AG04450 (cell line): ENCODE measurements around the gene STAMBP. TPM values are rescaled to one million over a fixed set of nuclear protein-coding genes. Genes with fewer than 3 reads are reported as not detected.

ENCODE experiments used
- CTCF ChIA-PET: fragments of 300-600, 350-600 bp; formaldehyde crosslinking; extraction: SDS; loops from one replicate; lab custom pipeline; 2022; ENCODE audit warnings: antibody characterized with exemption, inconsistent platforms; lab: Charles Lee
- POLR2A ChIA-PET: fragments of 350-600 bp; formaldehyde crosslinking; extraction: SDS; loops from one replicate; lab custom pipeline; 2021; ENCODE audit warnings: antibody characterized with exemption, inconsistent platforms; lab: Yijun Ruan, JAX
- DNase-seq: peaks from one replicate; pipeline ENCODE4 v3.0.0-alpha.2; 2011; ENCODE audit warnings: low read depth, low spot score
- H3K27ac ChIP-seq: one replicate; pipeline ENCODE4 v1.5.1; 2012; ENCODE audit warnings: low read depth, low read length, control low read depth
- H3K27me3 ChIP-seq: one replicate; pipeline ENCODE4 v1.6.0; 2012; ENCODE audit warnings: low read length; ENCODE audit not compliant: control insufficient read depth, insufficient read depth
- H3K4me3 ChIP-seq: 2 replicates; pipeline ENCODE4 v1.5.1; 2011; ENCODE audit warnings: mild to moderate bottlenecking, low read depth, low read length, control low read depth
- H3K9me3 ChIP-seq: 2 replicates; pipeline ENCODE4 v1.5.1; 2012; ENCODE audit warnings: low read length; ENCODE audit not compliant: control insufficient read depth, insufficient read depth
- polyA plus RNA-seq: library from polyadenylated mRNA; depleted of rRNA; stranded (reverse); fragments of >200 nt; gene quantifications from 2 replicates; pipeline ENCODE4 v1.2.3, GENCODE V29; 2011
- TF ChIP-seq, protein P1 (sequence below): IDR thresholded peaks from 2 replicates; pipeline ENCODE4 v1.5.1; 2011; ENCODE audit warnings: low read depth, low read length, control low read depth, inconsistent platforms

Gene STAMBP
- polyA plus RNA-seq, 1 experiment = 54.5 TPM

GRCh38 chr2:73827018-73827417, 1.7 kb upstream of the STAMBP start:
- DNase-seq = no peak
- CTCF ChIA-PET = interaction anchor here (0.5 to 3.3 kb wide), 31 partner anchors 10 to 508 kb away, joined by 3 to 20 read pairs (median 4); partner anchors contain the start of genes BOLA3 and MOB1A
- Histone ChIP-seq H3K27me3 (no peaks in the 10 kb centered on the region), H3K9me3 (no peaks in the 10 kb centered on the region), H3K27ac (no peak overlapping the region), H3K4me3 (no peak overlapping the region)
- TF ChIP-seq, protein P1, sequence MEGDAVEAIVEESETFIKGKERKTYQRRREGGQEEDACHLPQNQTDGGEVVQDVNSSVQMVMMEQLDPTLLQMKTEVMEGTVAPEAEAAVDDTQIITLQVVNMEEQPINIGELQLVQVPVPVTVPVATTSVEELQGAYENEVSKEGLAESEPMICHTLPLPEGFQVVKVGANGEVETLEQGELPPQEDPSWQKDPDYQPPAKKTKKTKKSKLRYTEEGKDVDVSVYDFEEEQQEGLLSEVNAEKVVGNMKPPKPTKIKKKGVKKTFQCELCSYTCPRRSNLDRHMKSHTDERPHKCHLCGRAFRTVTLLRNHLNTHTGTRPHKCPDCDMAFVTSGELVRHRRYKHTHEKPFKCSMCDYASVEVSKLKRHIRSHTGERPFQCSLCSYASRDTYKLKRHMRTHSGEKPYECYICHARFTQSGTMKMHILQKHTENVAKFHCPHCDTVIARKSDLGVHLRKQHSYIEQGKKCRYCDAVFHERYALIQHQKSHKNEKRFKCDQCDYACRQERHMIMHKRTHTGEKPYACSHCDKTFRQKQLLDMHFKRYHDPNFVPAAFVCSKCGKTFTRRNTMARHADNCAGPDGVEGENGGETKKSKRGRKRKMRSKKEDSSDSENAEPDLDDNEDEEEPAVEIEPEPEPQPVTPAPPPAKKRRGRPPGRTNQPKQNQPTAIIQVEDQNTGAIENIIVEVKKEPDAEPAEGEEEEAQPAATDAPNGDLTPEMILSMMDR = peak; percentile 47
- POLR2A ChIA-PET = interaction anchor here (0.6 to 1.2 kb wide), 2 partner anchors 88 to 324 kb away, joined by 3 read pairs; no protein-coding TSS in a partner anchor

DNA sequence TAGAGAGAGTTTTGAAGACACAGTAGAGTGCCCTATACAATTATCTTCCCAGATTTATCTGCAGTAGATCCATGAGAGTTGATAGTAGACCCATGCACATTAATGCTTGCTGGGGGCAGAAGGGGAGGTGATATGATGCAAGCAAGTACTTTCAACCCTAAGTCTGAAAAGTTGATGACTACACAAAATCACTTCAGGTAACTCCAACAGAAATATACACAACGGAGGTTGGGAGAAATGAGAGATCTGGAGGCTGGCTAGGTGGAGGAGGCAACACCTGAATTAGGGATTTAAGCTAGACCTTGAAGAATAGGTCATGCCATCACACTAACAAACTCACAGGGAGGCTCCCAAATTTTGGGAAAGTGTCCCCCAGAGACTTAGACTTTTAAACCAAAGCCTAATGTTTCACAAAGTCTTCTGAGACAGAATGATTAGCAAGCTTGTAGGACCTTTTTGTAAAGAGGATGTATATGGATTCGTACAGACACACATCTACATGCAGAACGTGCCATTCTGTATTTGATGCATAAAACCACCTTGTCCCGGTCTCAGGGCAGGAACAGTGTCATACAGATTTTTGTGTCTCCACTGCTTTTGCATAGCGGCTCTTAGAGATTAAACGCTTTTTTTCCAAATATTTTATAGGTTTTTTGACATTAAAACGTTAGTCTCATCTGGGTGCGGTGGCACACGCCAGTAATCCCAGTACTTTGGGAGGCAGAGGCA, 937 bp upstream of the STAMBP start:
- ChIA-PET POLR2A (interaction anchor here (0.5 to 1.2 kb wide), 10 partner anchors 42 to 564 kb away, joined by 3 to 10 read pairs (median 4); partner anchors contain the start of gene ACTG2), CTCF (interaction anchor here (0.5 to 3.3 kb wide), 27 partner anchors 15 to 507 kb away, joined by 3 to 20 read pairs (median 5); partner anchors contain the start of genes BOLA3 and MOB1A)
- Histone ChIP-seq H3K27ac (no peak overlapping the region), H3K27me3 (no peaks in the 10 kb centered on the region), H3K4me3 (peak overlapping the region; percentile 77), H3K9me3 (no peaks in the 10 kb centered on the region)
- TF ChIP-seq, protein P1 = no peak
- no peak for DNase-seq

DNA sequence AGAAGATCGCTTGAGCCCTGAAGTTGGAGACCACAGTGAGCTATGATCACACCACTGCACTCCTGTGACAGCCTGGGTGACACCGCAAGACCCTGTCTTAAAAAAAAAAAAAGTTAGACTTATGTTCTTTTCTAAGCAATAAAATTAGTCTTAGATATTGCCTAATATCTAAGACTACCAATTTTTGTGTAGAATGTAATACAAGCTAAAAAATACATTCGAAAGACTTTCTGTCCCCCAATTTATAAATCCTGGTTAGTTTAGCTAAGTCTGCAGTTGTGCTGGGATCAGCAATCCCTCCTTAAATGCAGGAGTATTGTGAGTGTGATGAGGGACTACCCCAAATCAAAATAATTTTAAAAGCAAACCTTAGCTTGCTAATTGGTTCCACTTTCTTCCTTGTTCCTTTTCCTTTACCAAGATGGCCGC, 358 bp upstream of the STAMBP start:
- no peaks in the 10 kb centered on the region for H3K27me3 ChIP-seq
- ChIA-PET POLR2A (interaction anchor here (0.5 to 1.2 kb wide), 9 partner anchors 42 to 564 kb away, joined by 3 to 10 read pairs (median 4); partner anchors contain the start of gene ACTG2), CTCF (interaction anchor here (0.6 to 3.3 kb wide), 7 partner anchors 118 to 507 kb away, joined by 3 to 20 read pairs (median 5); partner anchors contain the start of gene BOLA3)
- H3K9me3 ChIP-seq = no peaks in the 10 kb centered on the region
- H3K27ac ChIP-seq = no peak overlapping the region
- TF ChIP-seq, protein P1 = no peak
- DNase-seq = no peak
- peak overlapping the region; percentile 77 for H3K4me3 ChIP-seq

DNA sequence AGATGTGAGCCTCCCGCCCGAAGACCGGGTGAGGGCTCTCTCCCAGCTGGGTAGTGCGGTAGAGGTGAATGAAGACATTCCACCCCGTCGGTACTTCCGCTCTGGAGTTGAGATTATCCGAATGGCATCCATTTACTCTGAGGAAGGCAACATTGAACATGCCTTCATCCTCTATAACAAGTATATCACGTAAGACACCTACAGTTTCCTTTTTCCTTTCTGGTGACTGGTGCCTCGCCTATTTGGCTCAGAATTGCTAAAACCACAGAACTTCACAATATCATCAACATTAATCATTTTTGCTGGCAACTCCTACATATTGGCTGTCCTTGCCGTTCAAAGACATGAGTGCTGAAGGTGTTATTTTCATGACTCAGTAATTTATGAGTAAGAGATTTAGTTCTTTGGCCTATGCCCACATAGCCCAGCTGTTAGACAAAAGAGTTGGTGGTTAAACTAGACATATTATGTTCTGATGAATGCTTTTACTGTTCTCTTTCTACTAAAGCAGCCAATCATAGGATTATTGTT, 2.2 kb downstream of the STAMBP start:
- Histone ChIP-seq H3K27me3 (no peaks in the 10 kb centered on the region), H3K9me3 (no peaks in the 10 kb centered on the region), H3K27ac (peak overlapping the region; percentile 43), H3K4me3 (no peak overlapping the region)
- ChIA-PET POLR2A (no interaction called here), CTCF (no interaction called here)
- no peak for DNase-seq
- TF ChIP-seq, protein P1 = no peak
